K562 (cell line): ENCODE measurements around the gene TMBIM4. TPM values are rescaled to one million over a fixed set of nuclear protein-coding genes. Genes with fewer than 3 reads are reported as not detected.

Source experiments
- JUND ChIP-seq, 2 experiments: IDR thresholded peaks; 2 replicates in 1 of 2; 3 replicates in 1 of 2; pipeline ENCODE4 v1.6.1; 2011; ENCODE audit warnings: borderline replicate concordance in 2 of 2, low read depth in 2 of 2, low read length in 2 of 2, improper control_type of control experiment in 1 of 2, missing biosample characterization in 1 of 2, missing genetic modification characterization in 1 of 2, missing genetic modification reagents in 1 of 2
- MTA3 ChIP-seq: fragments of 450-650 bp; formaldehyde crosslinking; IDR thresholded peaks from 2 replicates; pipeline ENCODE4 v1.6.1; 2017; ENCODE audit warnings: mild to moderate bottlenecking, borderline replicate concordance
- NR2C2 ChIP-seq, 2 experiments: fragments of 200-800 bp in 1 of 2; sonication (Bioruptor generic) in 1 of 2; sonication (generic) in 1 of 2; formaldehyde crosslinking in 1 of 2; IDR thresholded peaks; 2 replicates each; pipeline versions ENCODE4 v1.6.1 to v1.8.0; 2016 to 2022; ENCODE audit warnings: mild to moderate bottlenecking in 1 of 2, missing compliant biosample characterization in 1 of 2, missing genetic modification characterization in 1 of 2, missing genetic modification reagents in 1 of 2
- PCBP2 ChIP-seq: fragments of 200-400 bp; formaldehyde crosslinking; IDR thresholded peaks from 2 replicates; pipeline ENCODE4 v1.6.1; 2018; ENCODE audit warnings: low read length, low read depth, mild to moderate bottlenecking, moderate library complexity; ENCODE audit not compliant: poor library complexity, severe bottlenecking
- RAD21 ChIP-seq, 2 experiments: fragments of 250-450 bp in 1 of 2; fragments of 450-650 bp in 1 of 2; sonication (Bioruptor Pico) in 1 of 2; formaldehyde crosslinking in 1 of 2; IDR thresholded peaks in 1 of 2; conservative IDR thresholded peaks in 1 of 2; 2 replicates each; pipeline versions ENCODE4 v1.4.0 to v1.8.0; 2020 to 2022; ENCODE audit warnings: mild to moderate bottlenecking in 2 of 2, moderate library complexity in 1 of 2
- SIN3A ChIP-seq, 2 experiments: fragments of 150-350 bp in 1 of 2; IDR thresholded peaks; 2 replicates each; pipeline ENCODE4 v1.6.1; 2011 to 2016; ENCODE audit warnings: borderline replicate concordance in 2 of 2, low read depth in 2 of 2, low read length in 2 of 2, mild to moderate bottlenecking in 2 of 2, moderate library complexity in 2 of 2; ENCODE audit not compliant: control insufficient read depth in 1 of 2
- SMC3 ChIP-seq: conservative IDR thresholded peaks from 2 replicates; pipeline ENCODE4 v1.6.1; 2011; ENCODE audit warnings: low read depth, low read length, improper control_type of control experiment; ENCODE audit not compliant: insufficient read depth
- ZNF212 ChIP-seq: fragments of 450-650 bp; formaldehyde crosslinking; IDR thresholded peaks from 2 replicates; pipeline ENCODE4 v1.4.0; 2020; ENCODE audit warnings: mild to moderate bottlenecking
- ZNF347 ChIP-seq: fragments of 450-650 bp; formaldehyde crosslinking; IDR thresholded peaks from 2 replicates; pipeline ENCODE4 v1.4.0; 2020; ENCODE audit warnings: low read depth, mild to moderate bottlenecking, moderate library complexity
- ZNF41 ChIP-seq: fragments of 250-450 bp; sonication (Bioruptor Pico); conservative IDR thresholded peaks from 2 replicates; pipeline ENCODE4 v1.4.0; 2020; ENCODE audit warnings: mild to moderate bottlenecking
- ZNF436 ChIP-seq: fragments of 250-450, 450-650 bp; sonication (Bioruptor Pico); formaldehyde crosslinking; IDR thresholded peaks from 2 replicates; pipeline ENCODE4 v1.7.0; 2020; ENCODE audit warnings: mild to moderate bottlenecking
- ZNF584 ChIP-seq: fragments of 200-800 bp; sonication (Bioruptor generic); IDR thresholded peaks from 2 replicates; pipeline ENCODE4 v1.6.1; 2016; ENCODE audit warnings: low read depth, mild to moderate bottlenecking, missing genetic modification characterization, missing compliant biosample characterization
- ZNF668 ChIP-seq: fragments of 250-450 bp; sonication (Bioruptor Pico); IDR thresholded peaks from 2 replicates; pipeline ENCODE4 v1.8.0; 2022; ENCODE audit warnings: mild to moderate bottlenecking, inconsistent platforms
- polyA plus RNA-seq, 8 experiments: library from polyadenylated mRNA; depleted of rRNA in 4 of 8; stranded (reverse) in 5 of 8; unstranded in 3 of 8; fragments of >200 nt; fragmentation: Nextera tagmentation in 2 of 8; fragmentation: Illumina TruSeq in 1 of 8; extraction: Ambion mirVana in 2 of 8; extraction: Trizol in 1 of 8; gene quantifications; 2 replicates each; pipeline versions ENCODE4 v1.2.1 to v1.2.3, GENCODE V29; 2011 to 2014; ENCODE audit warnings: inconsistent platforms in 1 of 8, missing spikeins in 1 of 8
- total RNA-seq, 7 experiments: library from RNA; depleted of rRNA in 6 of 7; stranded (reverse); fragments of >200 nt in 6 of 7; fragmentation: Illumina TruSeq in 2 of 7; extraction: Trizol in 2 of 7; gene quantifications; 2 replicates each; pipeline versions ENCODE4 v1.2.1 to v1.2.3, GENCODE V29; 2011 to 2021; ENCODE audit warnings: low replicate concordance in 1 of 7
- TF ChIP-seq, protein P1 (sequence below): sonication (generic); formaldehyde crosslinking; IDR thresholded peaks from 2 replicates; pipeline ENCODE4 v1.8.1; 2023; ENCODE audit warnings: mild to moderate bottlenecking, missing genetic modification reagents, moderate library complexity
- TF ChIP-seq, protein P2 (sequence below): fragments of 250-450 bp; sonication (Bioruptor Pico); IDR thresholded peaks from 2 replicates; pipeline ENCODE4 v1.9.0; 2021; ENCODE audit warnings: mild to moderate bottlenecking, inconsistent platforms
- TF ChIP-seq, protein P3 (sequence below): fragments of 450-650 bp; conservative IDR thresholded peaks from 2 replicates; pipeline ENCODE4 v1.6.1; 2016; ENCODE audit warnings: missing genetic modification characterization, low read depth, mild to moderate bottlenecking, control low read depth, missing compliant biosample characterization
- TF ChIP-seq, protein P4 (sequence below), 2 experiments: IDR thresholded peaks; 2 replicates each; pipeline ENCODE4 v1.6.1; 2012; ENCODE audit warnings: improper control_type of control experiment in 2 of 2, low read depth in 2 of 2, low read length in 2 of 2, borderline replicate concordance in 1 of 2

TMBIM4 gene
- total and polyA plus RNA-seq, 9 of the 15 experiments (the other 6 are each of a cell fraction or from before 2014, with no cell fraction given): 18.6 to 272 (median 50.0) TPM

DNA sequence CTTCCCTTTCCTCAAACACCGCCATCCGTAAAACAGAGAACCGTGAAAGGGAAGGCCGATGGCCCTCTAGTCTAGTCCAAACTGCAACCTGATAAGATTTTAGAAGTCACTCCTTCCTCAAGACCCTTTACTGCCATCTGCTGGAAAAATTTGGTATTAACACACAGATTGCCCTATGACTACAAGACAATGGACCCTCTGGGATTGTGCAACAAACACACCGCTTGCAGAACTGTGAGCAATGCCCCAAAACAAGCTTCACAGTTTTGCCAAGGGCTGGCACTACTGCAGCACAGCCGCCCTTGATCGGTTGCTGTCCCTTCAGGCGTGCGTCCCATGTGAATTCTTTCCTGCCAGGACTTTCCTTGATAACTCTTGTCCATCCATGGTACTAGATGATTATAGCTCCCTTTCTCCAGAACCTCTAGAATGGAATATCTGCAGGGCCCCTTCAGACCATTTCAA lies 62.3 kb downstream of the TMBIM4 start (continued):
- TF ChIP-seq, protein P1, sequence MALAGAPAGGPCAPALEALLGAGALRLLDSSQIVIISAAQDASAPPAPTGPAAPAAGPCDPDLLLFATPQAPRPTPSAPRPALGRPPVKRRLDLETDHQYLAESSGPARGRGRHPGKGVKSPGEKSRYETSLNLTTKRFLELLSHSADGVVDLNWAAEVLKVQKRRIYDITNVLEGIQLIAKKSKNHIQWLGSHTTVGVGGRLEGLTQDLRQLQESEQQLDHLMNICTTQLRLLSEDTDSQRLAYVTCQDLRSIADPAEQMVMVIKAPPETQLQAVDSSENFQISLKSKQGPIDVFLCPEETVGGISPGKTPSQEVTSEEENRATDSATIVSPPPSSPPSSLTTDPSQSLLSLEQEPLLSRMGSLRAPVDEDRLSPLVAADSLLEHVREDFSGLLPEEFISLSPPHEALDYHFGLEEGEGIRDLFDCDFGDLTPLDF: no peak
- TF ChIP-seq ZNF668 (no peak), NR2C2 (CRISPR knock-in tag; IDR thresholded peaks at IDR 0.05) (no peak), NR2C2 (tag; IDR thresholded peaks at IDR 0.05) (no peak), ZNF347 (no peak), SIN3A (IDR thresholded peaks at IDR 0.05; ENCODE audit: borderline replicate concordance in 2 of 2, control insufficient read depth in 1 of 2, low read depth in 2 of 2, low read length in 2 of 2) (no peak), SMC3 (0 out of 2 replicates have a peak, but pooled peaks have one; percentile 39), MTA3 (no peak), ZNF212 (CRISPR knock-in tag) (no peak), ZNF584 (no peak), PCBP2 (no peak), RAD21 (CRISPR knock-in tag; conservative IDR thresholded peaks at IDR 0.05 in 1 of 2, IDR thresholded peaks at IDR 0.05 in 1 of 2) (peak; percentile 50 to 71), ZNF436 (no peak), ZNF41 (CRISPR knock-in tag) (no peak), JUND (IDR thresholded peaks at IDR 0.05; ENCODE audit: borderline replicate concordance, low read depth, low read length) (0 out of 2 replicates have a peak, but pooled peaks have one; percentile 18), JUND (tag; IDR thresholded peaks at IDR 0.05; ENCODE audit: borderline replicate concordance, low read depth, low read length) (no peak)
- TF ChIP-seq, protein P2, sequence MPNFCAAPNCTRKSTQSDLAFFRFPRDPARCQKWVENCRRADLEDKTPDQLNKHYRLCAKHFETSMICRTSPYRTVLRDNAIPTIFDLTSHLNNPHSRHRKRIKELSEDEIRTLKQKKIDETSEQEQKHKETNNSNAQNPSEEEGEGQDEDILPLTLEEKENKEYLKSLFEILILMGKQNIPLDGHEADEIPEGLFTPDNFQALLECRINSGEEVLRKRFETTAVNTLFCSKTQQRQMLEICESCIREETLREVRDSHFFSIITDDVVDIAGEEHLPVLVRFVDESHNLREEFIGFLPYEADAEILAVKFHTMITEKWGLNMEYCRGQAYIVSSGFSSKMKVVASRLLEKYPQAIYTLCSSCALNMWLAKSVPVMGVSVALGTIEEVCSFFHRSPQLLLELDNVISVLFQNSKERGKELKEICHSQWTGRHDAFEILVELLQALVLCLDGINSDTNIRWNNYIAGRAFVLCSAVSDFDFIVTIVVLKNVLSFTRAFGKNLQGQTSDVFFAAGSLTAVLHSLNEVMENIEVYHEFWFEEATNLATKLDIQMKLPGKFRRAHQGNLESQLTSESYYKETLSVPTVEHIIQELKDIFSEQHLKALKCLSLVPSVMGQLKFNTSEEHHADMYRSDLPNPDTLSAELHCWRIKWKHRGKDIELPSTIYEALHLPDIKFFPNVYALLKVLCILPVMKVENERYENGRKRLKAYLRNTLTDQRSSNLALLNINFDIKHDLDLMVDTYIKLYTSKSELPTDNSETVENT (CRISPR knock-in tag): no peak
- TF ChIP-seq, protein P3, sequence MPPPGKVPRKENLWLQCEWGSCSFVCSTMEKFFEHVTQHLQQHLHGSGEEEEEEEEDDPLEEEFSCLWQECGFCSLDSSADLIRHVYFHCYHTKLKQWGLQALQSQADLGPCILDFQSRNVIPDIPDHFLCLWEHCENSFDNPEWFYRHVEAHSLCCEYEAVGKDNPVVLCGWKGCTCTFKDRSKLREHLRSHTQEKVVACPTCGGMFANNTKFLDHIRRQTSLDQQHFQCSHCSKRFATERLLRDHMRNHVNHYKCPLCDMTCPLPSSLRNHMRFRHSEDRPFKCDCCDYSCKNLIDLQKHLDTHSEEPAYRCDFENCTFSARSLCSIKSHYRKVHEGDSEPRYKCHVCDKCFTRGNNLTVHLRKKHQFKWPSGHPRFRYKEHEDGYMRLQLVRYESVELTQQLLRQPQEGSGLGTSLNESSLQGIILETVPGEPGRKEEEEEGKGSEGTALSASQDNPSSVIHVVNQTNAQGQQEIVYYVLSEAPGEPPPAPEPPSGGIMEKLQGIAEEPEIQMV (tag): no peak
- TF ChIP-seq, protein P4, sequence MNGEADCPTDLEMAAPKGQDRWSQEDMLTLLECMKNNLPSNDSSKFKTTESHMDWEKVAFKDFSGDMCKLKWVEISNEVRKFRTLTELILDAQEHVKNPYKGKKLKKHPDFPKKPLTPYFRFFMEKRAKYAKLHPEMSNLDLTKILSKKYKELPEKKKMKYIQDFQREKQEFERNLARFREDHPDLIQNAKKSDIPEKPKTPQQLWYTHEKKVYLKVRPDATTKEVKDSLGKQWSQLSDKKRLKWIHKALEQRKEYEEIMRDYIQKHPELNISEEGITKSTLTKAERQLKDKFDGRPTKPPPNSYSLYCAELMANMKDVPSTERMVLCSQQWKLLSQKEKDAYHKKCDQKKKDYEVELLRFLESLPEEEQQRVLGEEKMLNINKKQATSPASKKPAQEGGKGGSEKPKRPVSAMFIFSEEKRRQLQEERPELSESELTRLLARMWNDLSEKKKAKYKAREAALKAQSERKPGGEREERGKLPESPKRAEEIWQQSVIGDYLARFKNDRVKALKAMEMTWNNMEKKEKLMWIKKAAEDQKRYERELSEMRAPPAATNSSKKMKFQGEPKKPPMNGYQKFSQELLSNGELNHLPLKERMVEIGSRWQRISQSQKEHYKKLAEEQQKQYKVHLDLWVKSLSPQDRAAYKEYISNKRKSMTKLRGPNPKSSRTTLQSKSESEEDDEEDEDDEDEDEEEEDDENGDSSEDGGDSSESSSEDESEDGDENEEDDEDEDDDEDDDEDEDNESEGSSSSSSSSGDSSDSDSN (IDR thresholded peaks at IDR 0.05; ENCODE audit: borderline replicate concordance in 1 of 2, low read depth in 2 of 2, low read length in 2 of 2): no peak
